Liver (tissue), 9 donors: Measurements from ENCODE around the gene ARHGEF39. TPM values are rescaled to one million over a fixed set of nuclear protein-coding genes. Genes with fewer than 3 reads are reported as not detected.

ENCODE experiments used
- DNase-seq: peaks from one replicate; pipeline ENCODE4 v3.0.0-alpha.2; 2017; ENCODE audit warnings: low spot score
- H3K27ac ChIP-seq, 2 donors: one replicate each; pipeline ENCODE4 v1.7.0; 2013; ENCODE audit warnings: inconsistent platforms in 2 of 2, low read length in 2 of 2, control low read depth in 1 of 2, low read depth in 1 of 2, mild to moderate bottlenecking in 1 of 2
- H3K27me3 ChIP-seq, 4 donors: one replicate each; pipeline versions ENCODE4 v1.6.1 to v1.7.0; 2013; ENCODE audit warnings: low read length in 3 of 4, inconsistent platforms in 1 of 4, mild to moderate bottlenecking in 1 of 4, moderate library complexity in 1 of 4; ENCODE audit not compliant: control insufficient read depth in 4 of 4, insufficient read depth in 4 of 4
- H3K36me3 ChIP-seq, 4 donors: one replicate each; pipeline versions ENCODE4 v1.6.1 to v1.7.0; 2013; ENCODE audit warnings: low read length in 3 of 4, mild to moderate bottlenecking in 3 of 4, low read depth in 1 of 4, moderate library complexity in 1 of 4; ENCODE audit not compliant: control insufficient read depth in 4 of 4, insufficient read depth in 3 of 4
- H3K4me1 ChIP-seq, 4 donors: one replicate each; pipeline versions ENCODE4 v1.6.1 to v1.7.0; 2013; ENCODE audit warnings: low read length in 3 of 4, mild to moderate bottlenecking in 3 of 4, moderate library complexity in 1 of 4; ENCODE audit not compliant: control insufficient read depth in 4 of 4, insufficient read depth in 4 of 4
- H3K4me3 ChIP-seq, 3 donors: one replicate each; pipeline versions ENCODE4 v1.6.1 to v1.7.0; 2013; ENCODE audit warnings: low read length in 3 of 3, control low read depth in 1 of 3, low read depth in 1 of 3, mild to moderate bottlenecking in 1 of 3
- H3K9ac ChIP-seq, 2 donors: one replicate each; pipeline ENCODE4 v1.7.0; 2013; ENCODE audit warnings: low read length in 2 of 2, mild to moderate bottlenecking in 2 of 2, moderate library complexity in 2 of 2, control low read depth in 1 of 2, low read depth in 1 of 2
- H3K9me3 ChIP-seq, 4 donors: one replicate each; pipeline versions ENCODE4 v1.6.1 to v1.7.0; 2013; ENCODE audit warnings: low read length in 3 of 4; ENCODE audit not compliant: control insufficient read depth in 4 of 4
- ATF3 ChIP-seq: IDR thresholded peaks from 2 replicates; pipeline ENCODE4 v1.6.1; 2016; ENCODE audit warnings: antibody characterized with exemption
- CTCF ChIP-seq: fragments of 150-350 bp; IDR thresholded peaks from 2 replicates; pipeline ENCODE4 v1.5.1; 2017; ENCODE audit warnings: improper control_type of control experiment, low read depth, low read length; ENCODE audit not compliant: missing input control
- EGR1 ChIP-seq, 2 donors: IDR thresholded peaks; 2 replicates each; pipeline ENCODE4 v1.6.1; 2016 to 2018; ENCODE audit warnings: antibody characterized with exemption in 2 of 2, low read depth in 2 of 2
- FOXA1 ChIP-seq: IDR thresholded peaks from 2 replicates; pipeline ENCODE4 v1.6.1; 2016; ENCODE audit warnings: antibody characterized with exemption
- FOXA2 ChIP-seq: IDR thresholded peaks from 2 replicates; pipeline ENCODE4 v1.6.1; 2016; ENCODE audit warnings: antibody characterized with exemption
- GABPA ChIP-seq, 2 donors: IDR thresholded peaks in 1 of 2; conservative IDR thresholded peaks in 1 of 2; 2 replicates each; pipeline ENCODE4 v1.6.1; 2016; ENCODE audit warnings: antibody characterized with exemption in 2 of 2, mild to moderate bottlenecking in 1 of 2, moderate library complexity in 1 of 2
- HNF4A ChIP-seq, 2 donors: conservative IDR thresholded peaks; 2 replicates each; pipeline ENCODE4 v1.6.1; 2016; ENCODE audit warnings: antibody characterized with exemption in 2 of 2, mild to moderate bottlenecking in 2 of 2
- HNF4G ChIP-seq: IDR thresholded peaks from 2 replicates; pipeline ENCODE4 v1.6.1; 2016; ENCODE audit warnings: antibody characterized with exemption
- JUND ChIP-seq, 2 donors: IDR thresholded peaks; 2 replicates each; pipeline ENCODE4 v1.6.1; 2016; ENCODE audit warnings: antibody characterized with exemption in 2 of 2
- MAX ChIP-seq: IDR thresholded peaks from 2 replicates; pipeline ENCODE4 v1.6.1; 2016; ENCODE audit warnings: antibody characterized with exemption
- NR2F2 ChIP-seq: IDR thresholded peaks from 2 replicates; pipeline ENCODE4 v1.6.1; 2016; ENCODE audit warnings: antibody characterized with exemption
- RAD21 ChIP-seq, 2 donors: IDR thresholded peaks; 2 replicates each; pipeline ENCODE4 v1.6.1; 2016; ENCODE audit warnings: antibody characterized with exemption in 2 of 2, mild to moderate bottlenecking in 2 of 2
- REST ChIP-seq: IDR thresholded peaks from 2 replicates; pipeline ENCODE4 v1.6.1; 2016; ENCODE audit warnings: antibody characterized with exemption, mild to moderate bottlenecking
- RXRA ChIP-seq, 2 donors: IDR thresholded peaks; 2 replicates each; pipeline ENCODE4 v1.6.1; 2017 to 2018; ENCODE audit warnings: antibody characterized with exemption in 2 of 2, mild to moderate bottlenecking in 1 of 2
- SP1 ChIP-seq: IDR thresholded peaks from 2 replicates; pipeline ENCODE4 v1.6.1; 2018; ENCODE audit warnings: antibody characterized with exemption, mild to moderate bottlenecking
- TAF1 ChIP-seq: conservative IDR thresholded peaks from 2 replicates; pipeline ENCODE4 v1.6.1; 2016; ENCODE audit warnings: antibody characterized with exemption, mild to moderate bottlenecking
- YY1 ChIP-seq: IDR thresholded peaks from 2 replicates; pipeline ENCODE4 v1.6.1; 2016; ENCODE audit warnings: antibody characterized with exemption, mild to moderate bottlenecking
- ZBTB33 ChIP-seq: IDR thresholded peaks from 2 replicates; pipeline ENCODE4 v1.6.1; 2016; ENCODE audit warnings: antibody characterized with exemption
- WGBS: extraction: QIAGEN DNeasy Blood & Tissue Kit; methylation state at CpG from one replicate; pipeline ENCODE4 v1.1.7; 2013; 5-methylcytosine and 5-hydroxymethylcytosine counted together
- polyA plus RNA-seq, 2 donors: library from polyadenylated mRNA; stranded (reverse) in 1 of 2; unstranded in 1 of 2; fragments of 200-250 nt in 1 of 2; fragments of >200 nt in 1 of 2; fragmentation: Nextera tagmentation in 1 of 2; extraction: Ambion mirVana in 1 of 2; gene quantifications; one replicate each; pipeline versions ENCODE4 v1.2.1 to v1.2.3, GENCODE V29; 2013 to 2015
- total RNA-seq, 2 donors: library from RNA; depleted of rRNA; stranded (reverse); fragments of >200 nt; gene quantifications; one replicate each; pipeline ENCODE4 v1.2.3, GENCODE V29; 2014
- donor health status: healthy.
- donor health status: healthy.
- donor health status: healthy.
- donor health status: healthy.
- donor health status: healthy.

The ARHGEF39 gene
- total and polyA plus RNA-seq, 4 donors = under 0.01 to 7.4 (median 0.74) TPM

GRCh38 chr9:35616681-35617459 is 48.1 kb downstream of the ARHGEF39 start (continued):
- TF ChIP-seq MAX (no peak), NR2F2 (no peak), HNF4G (no peak), FOXA2 (no peak), HNF4A (conservative IDR thresholded peaks at IDR 0.05) (no peak), RAD21 (IDR thresholded peaks at IDR 0.05) (no peak)

- Histone ChIP-seq H3K9ac (no peak overlapping the region), H3K9me3 (no peaks in the 10 kb centered on the region), H3K4me3 (no peak overlapping the region), H3K36me3 (no peaks in the 10 kb centered on the region), H3K27ac (no peak overlapping the region), H3K4me1 (peaks cover 0 to 2% (median 0%) of the 10 kb centered on the region in 4 donors), H3K27me3 (peaks cover 0 to 8% (median 0%) of the 10 kb centered on the region in 4 donors)
- DNase-seq = no peak
- TF ChIP-seq YY1 = no peak
- no peak for TF ChIP-seq JUND (IDR thresholded peaks at IDR 0.05)
- no peak for TF ChIP-seq SP1
- TF ChIP-seq REST = no peak
- TF ChIP-seq HNF4G = no peak
- no peak for TF ChIP-seq RAD21 (IDR thresholded peaks at IDR 0.05)
- TF ChIP-seq EGR1 (IDR thresholded peaks at IDR 0.05; ENCODE audit: low read depth in 2 of 2) = no peak
- TF ChIP-seq MAX = no peak
- TF ChIP-seq ATF3 = no peak
- no peak for TF ChIP-seq TAF1
- no peak for TF ChIP-seq HNF4A (conservative IDR thresholded peaks at IDR 0.05)
- TF ChIP-seq GABPA (IDR thresholded peaks at IDR 0.05 in 1 of 2, conservative IDR thresholded peaks at IDR 0.05 in 1 of 2) = no peak
- no peak for TF ChIP-seq FOXA2
- TF ChIP-seq NR2F2 = no peak
- TF ChIP-seq ZBTB33 = no peak
- no peak for TF ChIP-seq FOXA1
- TF ChIP-seq CTCF = no peak
- no peak for TF ChIP-seq RXRA (IDR thresholded peaks at IDR 0.05)
- WGBS = 78% methylated on average over 17 of the region's 17 CpGs
Measured at GRCh38 chr9:35615981-35616680, 48.9 kb downstream of the ARHGEF39 start.
